K562 (cell line): ENCODE data around the gene ZFP36. TPM values are rescaled to one million over a fixed set of nuclear protein-coding genes. Genes with fewer than 3 reads are reported as not detected.

Experiments
- BHLHE40 ChIP-seq: IDR thresholded peaks from 2 replicates; pipeline ENCODE4 v1.6.1; 2011; ENCODE audit warnings: low read length, improper control_type of control experiment
- CBX8 ChIP-seq: fragments of 200-600 bp; sonication (generic); IDR thresholded peaks from 2 replicates; pipeline ENCODE4 v1.6.1; 2012; ENCODE audit warnings: borderline replicate concordance, mixed run types, low read depth, mild to moderate bottlenecking, moderate library complexity, mixed read lengths, low read length, control low read depth, inconsistent platforms; ENCODE audit not compliant: poor library complexity, severe bottlenecking; ENCODE audit errors: extremely low read depth
- E2F3 ChIP-seq: fragments of 250-450 bp; sonication (Bioruptor Pico); IDR thresholded peaks from 2 replicates; pipeline ENCODE4 v1.4.0; 2020; ENCODE audit warnings: mild to moderate bottlenecking
- GATAD2B ChIP-seq: fragments of 450-650 bp; IDR thresholded peaks from 2 replicates; pipeline ENCODE4 v1.6.1; 2017; ENCODE audit warnings: mild to moderate bottlenecking, borderline replicate concordance
- HMGN3 ChIP-seq: IDR thresholded peaks from 2 replicates; pipeline ENCODE4 v1.6.1; 2011; ENCODE audit warnings: borderline replicate concordance, low read depth, mild to moderate bottlenecking, mixed read lengths, low read length; ENCODE audit not compliant: insufficient read length; ENCODE audit errors: extremely low read depth
- MXI1 ChIP-seq: IDR thresholded peaks from 2 replicates; pipeline ENCODE4 v1.6.1; 2011; ENCODE audit warnings: low read depth, mild to moderate bottlenecking, improper control_type of control experiment, low read length
- PTTG1 ChIP-seq: fragments of 450-650 bp; IDR thresholded peaks from 2 replicates; pipeline ENCODE4 v1.6.1; 2016; ENCODE audit warnings: low read depth, mild to moderate bottlenecking, missing genetic modification characterization, missing compliant biosample characterization
- RBFOX2 ChIP-seq: fragments of 200-400 bp; formaldehyde crosslinking; IDR thresholded peaks from 2 replicates; pipeline ENCODE4 v1.6.1; 2017; ENCODE audit warnings: low read depth, mild to moderate bottlenecking, low read length, moderate library complexity
- SMARCE1 ChIP-seq: fragments of 450-650 bp; IDR thresholded peaks from 2 replicates; pipeline ENCODE4 v1.7.1; 2016; ENCODE audit warnings: mild to moderate bottlenecking
- SPI1 ChIP-seq: IDR thresholded peaks from 2 replicates; pipeline ENCODE4 v1.6.1; 2011; ENCODE audit warnings: low read depth, low read length, control low read depth, borderline replicate concordance
- TCF3 ChIP-seq: sonication (generic); formaldehyde crosslinking; IDR thresholded peaks from 2 replicates; pipeline ENCODE4 v1.4.0; 2020; ENCODE audit warnings: mild to moderate bottlenecking, missing genetic modification reagents
- ZBTB7A ChIP-seq: IDR thresholded peaks from 2 replicates; pipeline ENCODE4 v1.6.1; 2011; ENCODE audit warnings: low read depth, mild to moderate bottlenecking, low read length, moderate library complexity, borderline replicate concordance; ENCODE audit not compliant: control insufficient read depth
- ZNF584 ChIP-seq: fragments of 200-800 bp; sonication (Bioruptor generic); IDR thresholded peaks from 2 replicates; pipeline ENCODE4 v1.6.1; 2016; ENCODE audit warnings: low read depth, mild to moderate bottlenecking, missing genetic modification characterization, missing compliant biosample characterization
- polyA plus RNA-seq, 8 experiments: library from polyadenylated mRNA; depleted of rRNA in 4 of 8; stranded (reverse) in 5 of 8; unstranded in 3 of 8; fragments of >200 nt; fragmentation: Nextera tagmentation in 2 of 8; fragmentation: Illumina TruSeq in 1 of 8; extraction: Ambion mirVana in 2 of 8; extraction: Trizol in 1 of 8; gene quantifications; 2 replicates each; pipeline versions ENCODE4 v1.2.1 to v1.2.3, GENCODE V29; 2011 to 2014; ENCODE audit warnings: inconsistent platforms in 1 of 8, missing spikeins in 1 of 8
- total RNA-seq, 7 experiments: library from RNA; depleted of rRNA in 6 of 7; stranded (reverse); fragments of >200 nt in 6 of 7; fragmentation: Illumina TruSeq in 2 of 7; extraction: Trizol in 2 of 7; gene quantifications; 2 replicates each; pipeline versions ENCODE4 v1.2.1 to v1.2.3, GENCODE V29; 2011 to 2021; ENCODE audit warnings: low replicate concordance in 1 of 7
- TF ChIP-seq, protein P1 (sequence below), 2 experiments: IDR thresholded peaks; 2 replicates each; pipeline ENCODE4 v1.6.1; 2011; ENCODE audit warnings: borderline replicate concordance in 1 of 2, control low read depth in 1 of 2, low read depth in 1 of 2, low read length in 1 of 2, mild to moderate bottlenecking in 1 of 2, mixed read lengths in 1 of 2, moderate library complexity in 1 of 2; ENCODE audit not compliant: insufficient read depth in 1 of 2, insufficient read length in 1 of 2, poor library complexity in 1 of 2, severe bottlenecking in 1 of 2; ENCODE audit errors: extremely low read depth in 1 of 2
- TF ChIP-seq, protein P2 (sequence below): sonication (generic); formaldehyde crosslinking; IDR thresholded peaks from 2 replicates; pipeline ENCODE4 v1.9.0; 2022; ENCODE audit warnings: mild to moderate bottlenecking, missing genetic modification reagents
- TF ChIP-seq, protein P3 (sequence below): fragments of 250-450 bp; sonication (Bioruptor Pico); IDR thresholded peaks from 2 replicates; pipeline ENCODE4 v1.4.0; 2020; ENCODE audit warnings: borderline replicate concordance
- TF ChIP-seq, protein P4 (sequence below), 2 experiments: fragments of 450-650 bp in 1 of 2; IDR thresholded peaks; 2 replicates each; pipeline ENCODE4 v1.6.1; 2011 to 2017; ENCODE audit warnings: low read depth in 2 of 2, antibody characterized with exemption in 1 of 2, borderline replicate concordance in 1 of 2, low read length in 1 of 2, mild to moderate bottlenecking in 1 of 2, mixed read lengths in 1 of 2; ENCODE audit not compliant: control insufficient read depth in 1 of 2
- TF ChIP-seq, protein P5 (sequence below): sonication (generic); formaldehyde crosslinking; IDR thresholded peaks from 2 replicates; pipeline ENCODE4 v1.5.0; 2020; ENCODE audit warnings: missing genetic modification reagents

The ZFP36 gene
- total and polyA plus RNA-seq, 9 of the 15 experiments (the other 6 are each of a cell fraction or from before 2014, with no cell fraction given), result 1.0 to 20.1 (median 3.5) TPM

DNA sequence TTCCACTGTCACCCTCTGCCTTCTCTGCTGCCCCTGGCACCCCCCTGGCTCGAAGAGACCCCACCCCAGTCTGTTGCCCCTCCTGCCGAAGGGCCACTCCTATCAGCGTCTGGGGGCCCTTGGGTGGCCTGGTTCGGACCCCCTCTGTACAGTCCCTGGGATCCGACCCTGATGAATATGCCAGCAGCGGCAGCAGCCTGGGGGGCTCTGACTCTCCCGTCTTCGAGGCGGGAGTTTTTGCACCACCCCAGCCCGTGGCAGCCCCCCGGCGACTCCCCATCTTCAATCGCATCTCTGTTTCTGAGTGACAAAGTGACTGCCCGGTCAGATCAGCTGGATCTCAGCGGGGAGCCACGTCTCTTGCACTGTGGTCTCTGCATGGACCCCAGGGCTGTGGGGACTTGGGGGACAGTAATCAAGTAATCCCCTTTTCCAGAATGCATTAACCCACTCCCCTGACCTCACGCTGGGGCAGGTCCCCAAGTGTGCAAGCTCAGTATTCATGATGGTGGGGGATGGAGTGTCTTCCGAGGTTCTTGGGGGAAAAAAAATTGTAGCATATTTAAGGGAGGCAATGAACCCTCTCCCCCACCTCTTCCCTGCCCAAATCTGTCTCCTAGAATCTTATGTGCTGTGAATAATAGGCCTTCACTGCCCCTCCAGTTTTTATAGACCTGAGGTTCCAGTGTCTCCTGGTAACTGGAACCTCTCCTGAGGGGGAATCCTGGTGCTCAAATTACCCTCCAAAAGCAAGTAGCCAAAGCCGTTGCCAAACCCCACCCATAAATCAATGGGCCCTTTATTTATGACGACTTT lies 2.0 kb downstream of the ZFP36 start (continued):
- TF ChIP-seq ZBTB7A, result peak; percentile 36; the same call in 1 of the 2 replicates
- TF ChIP-seq, protein P1, sequence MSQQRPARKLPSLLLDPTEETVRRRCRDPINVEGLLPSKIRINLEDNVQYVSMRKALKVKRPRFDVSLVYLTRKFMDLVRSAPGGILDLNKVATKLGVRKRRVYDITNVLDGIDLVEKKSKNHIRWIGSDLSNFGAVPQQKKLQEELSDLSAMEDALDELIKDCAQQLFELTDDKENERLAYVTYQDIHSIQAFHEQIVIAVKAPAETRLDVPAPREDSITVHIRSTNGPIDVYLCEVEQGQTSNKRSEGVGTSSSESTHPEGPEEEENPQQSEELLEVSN (IDR thresholded peaks at IDR 0.05; ENCODE audit: borderline replicate concordance in 1 of 2, extremely low read depth in 1 of 2, insufficient read depth in 1 of 2, insufficient read length in 1 of 2, low read depth in 1 of 2, low read length in 1 of 2, poor library complexity in 1 of 2, severe bottlenecking in 1 of 2), result no peak
- TF ChIP-seq GATAD2B, result no peak
- no peak for TF ChIP-seq SPI1
- TF ChIP-seq PTTG1 (tag), result no peak
- TF ChIP-seq, protein P2, sequence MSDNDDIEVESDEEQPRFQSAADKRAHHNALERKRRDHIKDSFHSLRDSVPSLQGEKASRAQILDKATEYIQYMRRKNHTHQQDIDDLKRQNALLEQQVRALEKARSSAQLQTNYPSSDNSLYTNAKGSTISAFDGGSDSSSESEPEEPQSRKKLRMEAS (CRISPR knock-in tag), result no peak
- peak; percentile 27; the same call in 1 of the 2 replicates for TF ChIP-seq RBFOX2
- TF ChIP-seq CBX8, result no peak
- TF ChIP-seq, protein P3, sequence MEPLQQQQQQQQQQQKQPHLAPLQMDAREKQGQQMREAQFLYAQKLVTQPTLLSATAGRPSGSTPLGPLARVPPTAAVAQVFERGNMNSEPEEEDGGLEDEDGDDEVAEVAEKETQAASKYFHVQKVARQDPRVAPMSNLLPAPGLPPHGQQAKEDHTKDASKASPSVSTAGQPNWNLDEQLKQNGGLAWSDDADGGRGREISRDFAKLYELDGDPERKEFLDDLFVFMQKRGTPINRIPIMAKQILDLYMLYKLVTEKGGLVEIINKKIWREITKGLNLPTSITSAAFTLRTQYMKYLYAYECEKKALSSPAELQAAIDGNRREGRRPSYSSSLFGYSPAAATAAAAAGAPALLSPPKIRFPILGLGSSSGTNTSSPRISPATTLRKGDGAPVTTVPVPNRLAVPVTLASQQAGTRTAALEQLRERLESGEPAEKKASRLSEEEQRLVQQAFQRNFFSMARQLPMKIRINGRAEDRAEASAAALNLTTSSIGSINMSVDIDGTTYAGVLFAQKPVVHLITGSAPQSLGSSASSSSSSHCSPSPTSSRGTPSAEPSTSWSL (CRISPR knock-in tag), result no peak
- TF ChIP-seq BHLHE40, result no peak
- TF ChIP-seq E2F3, result no peak
- TF ChIP-seq, protein P4, sequence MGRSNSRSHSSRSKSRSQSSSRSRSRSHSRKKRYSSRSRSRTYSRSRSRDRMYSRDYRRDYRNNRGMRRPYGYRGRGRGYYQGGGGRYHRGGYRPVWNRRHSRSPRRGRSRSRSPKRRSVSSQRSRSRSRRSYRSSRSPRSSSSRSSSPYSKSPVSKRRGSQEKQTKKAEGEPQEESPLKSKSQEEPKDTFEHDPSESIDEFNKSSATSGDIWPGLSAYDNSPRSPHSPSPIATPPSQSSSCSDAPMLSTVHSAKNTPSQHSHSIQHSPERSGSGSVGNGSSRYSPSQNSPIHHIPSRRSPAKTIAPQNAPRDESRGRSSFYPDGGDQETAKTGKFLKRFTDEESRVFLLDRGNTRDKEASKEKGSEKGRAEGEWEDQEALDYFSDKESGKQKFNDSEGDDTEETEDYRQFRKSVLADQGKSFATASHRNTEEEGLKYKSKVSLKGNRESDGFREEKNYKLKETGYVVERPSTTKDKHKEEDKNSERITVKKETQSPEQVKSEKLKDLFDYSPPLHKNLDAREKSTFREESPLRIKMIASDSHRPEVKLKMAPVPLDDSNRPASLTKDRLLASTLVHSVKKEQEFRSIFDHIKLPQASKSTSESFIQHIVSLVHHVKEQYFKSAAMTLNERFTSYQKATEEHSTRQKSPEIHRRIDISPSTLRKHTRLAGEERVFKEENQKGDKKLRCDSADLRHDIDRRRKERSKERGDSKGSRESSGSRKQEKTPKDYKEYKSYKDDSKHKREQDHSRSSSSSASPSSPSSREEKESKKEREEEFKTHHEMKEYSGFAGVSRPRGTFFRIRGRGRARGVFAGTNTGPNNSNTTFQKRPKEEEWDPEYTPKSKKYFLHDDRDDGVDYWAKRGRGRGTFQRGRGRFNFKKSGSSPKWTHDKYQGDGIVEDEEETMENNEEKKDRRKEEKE (IDR thresholded peaks at IDR 0.05; ENCODE audit: borderline replicate concordance in 1 of 2, control insufficient read depth in 1 of 2, low read depth in 2 of 2, low read length in 1 of 2), result peak in 1 of 2 experiments; percentile 61; a peak in 1 of 4 replicates
- TF ChIP-seq ZNF584 (CRISPR knock-in tag), result no peak
- no peak for TF ChIP-seq SMARCE1
- TF ChIP-seq MXI1, result 0 out of 2 replicates have a peak, but pooled peaks have one; percentile 27
- TF ChIP-seq, protein P5, sequence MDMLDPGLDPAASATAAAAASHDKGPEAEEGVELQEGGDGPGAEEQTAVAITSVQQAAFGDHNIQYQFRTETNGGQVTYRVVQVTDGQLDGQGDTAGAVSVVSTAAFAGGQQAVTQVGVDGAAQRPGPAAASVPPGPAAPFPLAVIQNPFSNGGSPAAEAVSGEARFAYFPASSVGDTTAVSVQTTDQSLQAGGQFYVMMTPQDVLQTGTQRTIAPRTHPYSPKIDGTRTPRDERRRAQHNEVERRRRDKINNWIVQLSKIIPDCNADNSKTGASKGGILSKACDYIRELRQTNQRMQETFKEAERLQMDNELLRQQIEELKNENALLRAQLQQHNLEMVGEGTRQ (CRISPR knock-in tag), result no peak
- peak; percentile 8 for TF ChIP-seq HMGN3
- TF ChIP-seq TCF3 (CRISPR knock-in tag), result no peak
